ENCODE results near the gene STUM.

- TF ChIP-seq, protein P1, sequence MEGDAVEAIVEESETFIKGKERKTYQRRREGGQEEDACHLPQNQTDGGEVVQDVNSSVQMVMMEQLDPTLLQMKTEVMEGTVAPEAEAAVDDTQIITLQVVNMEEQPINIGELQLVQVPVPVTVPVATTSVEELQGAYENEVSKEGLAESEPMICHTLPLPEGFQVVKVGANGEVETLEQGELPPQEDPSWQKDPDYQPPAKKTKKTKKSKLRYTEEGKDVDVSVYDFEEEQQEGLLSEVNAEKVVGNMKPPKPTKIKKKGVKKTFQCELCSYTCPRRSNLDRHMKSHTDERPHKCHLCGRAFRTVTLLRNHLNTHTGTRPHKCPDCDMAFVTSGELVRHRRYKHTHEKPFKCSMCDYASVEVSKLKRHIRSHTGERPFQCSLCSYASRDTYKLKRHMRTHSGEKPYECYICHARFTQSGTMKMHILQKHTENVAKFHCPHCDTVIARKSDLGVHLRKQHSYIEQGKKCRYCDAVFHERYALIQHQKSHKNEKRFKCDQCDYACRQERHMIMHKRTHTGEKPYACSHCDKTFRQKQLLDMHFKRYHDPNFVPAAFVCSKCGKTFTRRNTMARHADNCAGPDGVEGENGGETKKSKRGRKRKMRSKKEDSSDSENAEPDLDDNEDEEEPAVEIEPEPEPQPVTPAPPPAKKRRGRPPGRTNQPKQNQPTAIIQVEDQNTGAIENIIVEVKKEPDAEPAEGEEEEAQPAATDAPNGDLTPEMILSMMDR (IDR thresholded peaks at IDR 0.05; ENCODE audit: borderline replicate concordance, extremely low read depth, low read length, poor library complexity, severe bottlenecking): no peak
- TF ChIP-seq EZH2 (IDR thresholded peaks at IDR 0.05; ENCODE audit: borderline replicate concordance, low read depth, low read length, severe bottlenecking): no peak
Measured at GRCh38 chr1:226512076-226512728, 36.4 kb upstream of the STUM start.

Measured in DND-41 (cell line).